ENCODE results near the gene MID2. TPM values are rescaled to one million over a fixed set of nuclear protein-coding genes. Genes with fewer than 3 reads are reported as not detected.

The MID2 gene
- total and polyA plus RNA-seq, 2 experiments from 2014 or later: 0.84 to 2.1 TPM

GRCh38 chrX:107968623-107969022 lies 143.0 kb downstream of the MID2 start (continued):
- no peak for TF ChIP-seq EZH2 (IDR thresholded peaks at IDR 0.05; ENCODE audit: low read depth, unreplicated experiment)

- H3K36me3 Mint-ChIP-seq (ENCODE audit: low read depth): peaks cover 16% of the 10 kb centered on the region; the same call in 2 of the 3 replicates
- Histone ChIP-seq H3K4me2 (no peak overlapping the region), H3K9me2 (ENCODE audit: insufficient read depth) (no peaks in the 10 kb centered on the region), H3K4me1 (ENCODE audit: insufficient read depth) (peaks cover 6% of the 10 kb centered on the region), H3F3A (replicated peaks; ENCODE audit: low read depth) (no peaks in the 10 kb centered on the region), H2AFZ (no peak overlapping the region), H3K4me3 (no peak overlapping the region), H3K79me2 (replicated peaks; ENCODE audit: insufficient read depth) (no peaks in the 10 kb centered on the region), H4K20me1 (replicated peaks; ENCODE audit: insufficient read depth) (no peaks in the 10 kb centered on the region), H3K27me3 (ENCODE audit: insufficient read depth) (no peaks in the 10 kb centered on the region), H3K27ac (ENCODE audit: low read depth) (no peak overlapping the region), H3K36me3 (ENCODE audit: insufficient read depth) (no peaks in the 10 kb centered on the region)
- no peak for TF ChIP-seq STAT1 (IDR thresholded peaks at IDR 0.05; ENCODE audit: unreplicated experiment)
- TF ChIP-seq EZH2 (IDR thresholded peaks at IDR 0.05; ENCODE audit: low read depth, unreplicated experiment): no peak
- TF ChIP-seq REST (IDR thresholded peaks at IDR 0.05; ENCODE audit: unreplicated experiment): no peak
- H3K27me3 Mint-ChIP-seq (ENCODE audit: insufficient read depth, low read depth, poor library complexity): no peaks in the 10 kb centered on the region
- no peak for DNase-seq (ENCODE audit: low spot score)
- peaks cover 17% of the 10 kb centered on the region for H3K4me1 Mint-ChIP-seq
- peaks cover 4% of the 10 kb centered on the region; the same call in 2 of the 3 replicates for H3K9me3 Mint-ChIP-seq
- H3K27ac Mint-ChIP-seq: no peak overlapping the region
- H3K4me3 Mint-ChIP-seq: no peak overlapping the region
- ATAC-seq: peak; percentile 43; the same call in 2 of the 3 replicates
These were observed 144.4 kb downstream of the MID2 start for GRCh38 chrX:107970073-107970472.

GRCh38 chrX:107971636-107972035 lies 146.0 kb downstream of the MID2 start:
- H3K4me1 Mint-ChIP-seq: peaks cover 17% of the 10 kb centered on the region
- H3K27ac Mint-ChIP-seq: no peak overlapping the region
- Histone ChIP-seq H3K36me3 (ENCODE audit: insufficient read depth) (no peaks in the 10 kb centered on the region), H3K27ac (ENCODE audit: low read depth) (no peak overlapping the region), H2AFZ (no peak overlapping the region), H3K4me2 (peak overlapping the region; percentile 5), H3F3A (replicated peaks; ENCODE audit: low read depth) (no peaks in the 10 kb centered on the region), H3K27me3 (ENCODE audit: insufficient read depth) (no peaks in the 10 kb centered on the region), H3K4me1 (ENCODE audit: insufficient read depth) (peaks cover 6% of the 10 kb centered on the region), H3K9me2 (ENCODE audit: insufficient read depth) (no peaks in the 10 kb centered on the region), H3K4me3 (no peak overlapping the region), H3K79me2 (replicated peaks; ENCODE audit: insufficient read depth) (no peaks in the 10 kb centered on the region), H4K20me1 (replicated peaks; ENCODE audit: insufficient read depth) (no peaks in the 10 kb centered on the region)
- H3K4me3 Mint-ChIP-seq: no peak overlapping the region
- H3K36me3 Mint-ChIP-seq (ENCODE audit: low read depth): peaks cover 16% of the 10 kb centered on the region; the same call in 2 of the 3 replicates
- H3K9me3 Mint-ChIP-seq: peaks cover 4% of the 10 kb centered on the region; the same call in 2 of the 3 replicates
- H3K27me3 Mint-ChIP-seq (ENCODE audit: insufficient read depth, low read depth, poor library complexity): no peaks in the 10 kb centered on the region
- ATAC-seq (no peak), DNase-seq (ENCODE audit: low spot score) (no peak)
- no peak for TF ChIP-seq REST (IDR thresholded peaks at IDR 0.05; ENCODE audit: unreplicated experiment)
- no peak for TF ChIP-seq EZH2phosphoT487 (IDR thresholded peaks at IDR 0.05; ENCODE audit: unreplicated experiment)
- TF ChIP-seq EZH2 (IDR thresholded peaks at IDR 0.05; ENCODE audit: low read depth, unreplicated experiment): no peak
- TF ChIP-seq JUNB (IDR thresholded peaks at IDR 0.05; ENCODE audit: unreplicated experiment): no peak
- no peak for TF ChIP-seq NANOG (IDR thresholded peaks at IDR 0.05; ENCODE audit: borderline replicate concordance)
- no peak for TF ChIP-seq ZNF331 (CRISPR knock-in tag; IDR thresholded peaks at IDR 0.05; ENCODE audit: low read depth)
- no peak for TF ChIP-seq POLR2AphosphoS5 (IDR thresholded peaks at IDR 0.05; ENCODE audit: low read depth)
- no peak for TF ChIP-seq CREB1 (CRISPR knock-in tag; IDR thresholded peaks at IDR 0.05; ENCODE audit: low read depth)
- no peak for TF ChIP-seq STAT1 (IDR thresholded peaks at IDR 0.05; ENCODE audit: unreplicated experiment)
